ENCODE measurements around the gene CLSTN2.

DNA sequence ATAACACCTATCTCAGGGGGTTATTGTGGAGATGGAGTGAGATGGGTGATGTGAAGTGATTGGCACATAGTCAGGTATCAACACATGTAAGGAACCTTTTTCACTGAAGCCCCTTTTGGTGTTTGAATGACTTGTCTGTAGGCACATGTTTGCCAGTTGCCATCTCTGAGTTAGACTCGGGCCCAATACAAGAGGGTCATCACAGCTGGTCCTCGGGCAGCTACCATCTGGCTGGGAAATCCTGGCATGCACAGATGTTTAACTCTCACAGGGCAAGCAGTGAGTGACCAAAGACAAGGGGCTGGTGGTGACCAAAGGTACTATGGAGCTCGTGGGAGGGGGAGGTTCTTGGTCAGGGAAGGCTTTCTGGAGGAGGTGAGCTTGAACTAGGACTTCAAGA is 118.8 kb downstream of the CLSTN2 start:
- TF ChIP-seq EP300 (IDR thresholded peaks at IDR 0.05), result no peak
- no peak for TF ChIP-seq CTCF (IDR thresholded peaks at IDR 0.05)
- no peak for TF ChIP-seq POLR2A (IDR thresholded peaks at IDR 0.05; ENCODE audit: low read depth)

Data from esophagus muscularis mucosa (tissue), 4 donors.